GM19240 (cell line): Measurements from ENCODE around the gene ZNF469.
"Not testable (repeated sequence)": the region's sequence is repeated elsewhere in the genome, so short reads cannot be mapped to it uniquely, and the experiment has no call there.

Source experiments
- DNase-seq: peaks from one replicate; pipeline ENCODE4 v3.0.0; 2011; ENCODE audit warnings: low spot score; ENCODE audit not compliant: insufficient read length

ZNF469 gene

GRCh38 chr16:88360401-88360800 lies 22.4 kb upstream of the ZNF469 start:
- not testable (repeated sequence) for DNase-seq

GRCh38 chr16:88360999-88361398 lies 21.8 kb upstream of the ZNF469 start:
- DNase-seq: no peak

GRCh38 chr16:88361775-88362174 lies 21.0 kb upstream of the ZNF469 start:
- no peak for DNase-seq

- no peak for DNase-seq
Observed at GRCh38 chr16:88363239-88363891, 19.4 kb upstream of the ZNF469 start.

GRCh38 chr16:88365244-88365865 lies 17.4 kb upstream of the ZNF469 start:
- no peak for DNase-seq

- DNase-seq: no peak
Observed at GRCh38 chr16:88366032-88366703, 16.6 kb upstream of the ZNF469 start.

- DNase-seq: no peak
Observed at GRCh38 chr16:88366704-88367047, 16.1 kb upstream of the ZNF469 start.

GRCh38 chr16:88367560-88367959 lies 15.2 kb upstream of the ZNF469 start:
- no peak for DNase-seq

GRCh38 chr16:88368036-88368435 lies 14.7 kb upstream of the ZNF469 start:
- DNase-seq: no peak

- DNase-seq: no peak
Observed at GRCh38 chr16:88368994-88369393, 13.8 kb upstream of the ZNF469 start.

- no peak for DNase-seq
Observed at GRCh38 chr16:88369447-88370008, 13.2 kb upstream of the ZNF469 start.

GRCh38 chr16:88370365-88370764 lies 12.4 kb upstream of the ZNF469 start:
- no peak for DNase-seq

GRCh38 chr16:88372522-88372921 lies 10.2 kb upstream of the ZNF469 start:
- no peak for DNase-seq

GRCh38 chr16:88373211-88373610 lies 9.5 kb upstream of the ZNF469 start:
- DNase-seq: no peak

GRCh38 chr16:88373927-88374492 lies 8.7 kb upstream of the ZNF469 start:
- DNase-seq: no peak

- no peak for DNase-seq
Observed at GRCh38 chr16:88374736-88375135, 8.0 kb upstream of the ZNF469 start.

GRCh38 chr16:88375236-88375975 lies 7.4 kb upstream of the ZNF469 start:
- DNase-seq: no peak

GRCh38 chr16:88375996-88376834 lies 6.5 kb upstream of the ZNF469 start:
- DNase-seq: no peak

GRCh38 chr16:88376835-88377726 lies 5.7 kb upstream of the ZNF469 start:
- DNase-seq: no peak

- no peak for DNase-seq
Observed at GRCh38 chr16:88377961-88378360, 4.8 kb upstream of the ZNF469 start.
